ENCODE results near the gene MIS18BP1.
A peak's percentile ranks its signal among the peaks of the same experiment; 100 is the strongest.
"Not testable (repeated sequence)": the region's sequence is repeated elsewhere in the genome, so short reads cannot be mapped to it uniquely, and the experiment has no call there.

The MIS18BP1 gene

GRCh38 chr14:45253070-45253753 is at the start of gene MIS18BP1:
TSS of gene MIS18BP1 (minus strand) at chr14:45253202. CDS start at chr14:45247286, 5,916 bp downstream.
- peak; percentile 21 to 94 (median 84) for DNase-seq

GRCh38 chr14:45298423-45299117 is 45.6 kb upstream of the MIS18BP1 start:
- no peak for DNase-seq

- not testable (repeated sequence) for DNase-seq
Measured at GRCh38 chr14:45294796-45295195, 41.8 kb upstream of the MIS18BP1 start.

GRCh38 chr14:45290547-45290946 is 37.5 kb upstream of the MIS18BP1 start:
- DNase-seq: no peak

- DNase-seq: no peak
Measured at GRCh38 chr14:45287610-45288009, 34.6 kb upstream of the MIS18BP1 start.

- DNase-seq: no peak
Measured at GRCh38 chr14:45284802-45285201, 31.8 kb upstream of the MIS18BP1 start.

GRCh38 chr14:45281731-45282400 is 28.9 kb upstream of the MIS18BP1 start:
- DNase-seq: not testable (repeated sequence)

- no peak for DNase-seq
Measured at GRCh38 chr14:45271858-45272537, 19.0 kb upstream of the MIS18BP1 start.

GRCh38 chr14:45270031-45270430 is 17.0 kb upstream of the MIS18BP1 start:
- DNase-seq: no peak

GRCh38 chr14:45267071-45267470 is 14.1 kb upstream of the MIS18BP1 start:
- no peak for DNase-seq

GRCh38 chr14:45262637-45263036 is 9.6 kb upstream of the MIS18BP1 start:
- DNase-seq: no peak

GRCh38 chr14:45261209-45261608 is 8.2 kb upstream of the MIS18BP1 start:
- no peak for DNase-seq

GRCh38 chr14:45258805-45259204 is 5.8 kb upstream of the MIS18BP1 start:
- no peak for DNase-seq

GRCh38 chr14:45258073-45258472 is 5.1 kb upstream of the MIS18BP1 start:
- DNase-seq: no peak

GRCh38 chr14:45254771-45255170 is 1.8 kb upstream of the MIS18BP1 start:
- DNase-seq: no peak

GRCh38 chr14:45253754-45254310 is 830 bp upstream of the MIS18BP1 start:
- DNase-seq: peak in 2 of 56 donors; percentile 28

- DNase-seq: no peak
Measured at GRCh38 chr14:45252366-45253069, 484 bp downstream of the MIS18BP1 start.

GRCh38 chr14:45251912-45252311 is 1.1 kb downstream of the MIS18BP1 start:
- no peak for DNase-seq

GRCh38 chr14:45249856-45250575 is 3.0 kb downstream of the MIS18BP1 start:
- peak in 2 of 56 donors; percentile 0 to 3 for DNase-seq

GRCh38 chr14:45247427-45247826 is 5.6 kb downstream of the MIS18BP1 start:
- DNase-seq: no peak

All from amygdala (tissue), 56 donors.